ENCODE measurements around the gene ADARB2.
"Not testable (repeated sequence)": the region's sequence is repeated elsewhere in the genome, so short reads cannot be mapped to it uniquely, and the experiment has no call there.

The ADARB2 gene

GRCh38 chr10:1626410-1626809, 110.9 kb downstream of the ADARB2 start:
- Histone ChIP-seq H3K4me1 (no peaks in the 10 kb centered on the region), H3K27me3 (no peaks in the 10 kb centered on the region), H3K36me3 (no peaks in the 10 kb centered on the region), H3K4me3 (ENCODE audit: low read depth, low read length) (no peak overlapping the region), H3K9me3 (no peaks in the 10 kb centered on the region)
- no peak for DNase-seq
- TF ChIP-seq, protein P1, sequence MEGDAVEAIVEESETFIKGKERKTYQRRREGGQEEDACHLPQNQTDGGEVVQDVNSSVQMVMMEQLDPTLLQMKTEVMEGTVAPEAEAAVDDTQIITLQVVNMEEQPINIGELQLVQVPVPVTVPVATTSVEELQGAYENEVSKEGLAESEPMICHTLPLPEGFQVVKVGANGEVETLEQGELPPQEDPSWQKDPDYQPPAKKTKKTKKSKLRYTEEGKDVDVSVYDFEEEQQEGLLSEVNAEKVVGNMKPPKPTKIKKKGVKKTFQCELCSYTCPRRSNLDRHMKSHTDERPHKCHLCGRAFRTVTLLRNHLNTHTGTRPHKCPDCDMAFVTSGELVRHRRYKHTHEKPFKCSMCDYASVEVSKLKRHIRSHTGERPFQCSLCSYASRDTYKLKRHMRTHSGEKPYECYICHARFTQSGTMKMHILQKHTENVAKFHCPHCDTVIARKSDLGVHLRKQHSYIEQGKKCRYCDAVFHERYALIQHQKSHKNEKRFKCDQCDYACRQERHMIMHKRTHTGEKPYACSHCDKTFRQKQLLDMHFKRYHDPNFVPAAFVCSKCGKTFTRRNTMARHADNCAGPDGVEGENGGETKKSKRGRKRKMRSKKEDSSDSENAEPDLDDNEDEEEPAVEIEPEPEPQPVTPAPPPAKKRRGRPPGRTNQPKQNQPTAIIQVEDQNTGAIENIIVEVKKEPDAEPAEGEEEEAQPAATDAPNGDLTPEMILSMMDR (IDR thresholded peaks at IDR 0.05; ENCODE audit: low read depth, low read length), result no peak

DNA sequence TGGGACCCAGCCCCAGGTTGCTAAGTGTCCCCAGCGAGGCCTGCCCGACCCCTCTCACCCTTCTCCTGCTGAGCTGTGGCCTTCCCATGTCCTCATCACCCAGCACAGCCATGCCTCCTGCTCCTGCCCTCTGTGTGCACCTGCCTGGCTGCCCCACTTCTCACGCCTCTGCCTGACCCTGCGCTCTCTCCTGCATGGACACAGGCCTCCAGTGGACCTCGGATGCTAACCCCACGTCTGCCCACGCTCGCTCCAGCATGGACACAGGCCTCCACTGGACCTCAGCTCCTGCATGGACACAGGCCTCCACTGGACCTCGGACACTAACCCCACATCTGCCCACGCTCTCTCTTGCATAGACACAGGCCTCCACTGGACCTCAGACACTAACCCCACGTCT, 111.6 kb downstream of the ADARB2 start:
- no peak for DNase-seq
- TF ChIP-seq, protein P1 (IDR thresholded peaks at IDR 0.05; ENCODE audit: low read depth, low read length), result no peak
- Histone ChIP-seq H3K9me3 (no peaks in the 10 kb centered on the region), H3K4me3 (ENCODE audit: low read depth, low read length) (no peak overlapping the region), H3K36me3 (no peaks in the 10 kb centered on the region), H3K27me3 (no peaks in the 10 kb centered on the region), H3K4me1 (no peaks in the 10 kb centered on the region)

DNA sequence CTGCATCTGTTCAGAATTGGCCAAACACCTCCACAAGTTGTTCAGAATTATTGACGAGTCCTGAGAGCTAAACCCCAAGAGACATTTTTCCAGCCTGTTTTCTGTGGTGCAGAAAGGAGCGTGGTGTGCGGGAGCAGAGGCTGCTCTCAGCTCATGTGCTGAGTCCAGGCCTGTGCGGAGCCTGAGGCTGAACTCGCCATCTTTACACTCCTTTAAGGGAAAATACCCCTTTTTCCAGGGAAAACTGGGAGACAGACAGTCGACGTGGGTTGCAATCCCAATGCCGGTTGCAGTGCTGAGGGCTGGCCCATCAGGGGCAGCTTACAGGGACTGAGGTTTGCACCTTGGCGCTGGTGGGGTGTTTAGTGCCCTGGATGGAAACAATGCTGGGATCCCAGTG, 112.2 kb downstream of the ADARB2 start:
- no peaks in the 10 kb centered on the region for H3K27me3 ChIP-seq
- TF ChIP-seq, protein P1 (IDR thresholded peaks at IDR 0.05; ENCODE audit: low read depth, low read length), result no peak
- no peak for DNase-seq

GRCh38 chr10:1624240-1624639, 113.1 kb downstream of the ADARB2 start:
- Histone ChIP-seq H3K4me1 (no peaks in the 10 kb centered on the region), H3K9me3 (no peaks in the 10 kb centered on the region), H3K4me3 (ENCODE audit: low read depth, low read length) (no peak overlapping the region), H3K27me3 (no peaks in the 10 kb centered on the region), H3K36me3 (no peaks in the 10 kb centered on the region)
- TF ChIP-seq, protein P1 (IDR thresholded peaks at IDR 0.05; ENCODE audit: low read depth, low read length), result no peak
- DNase-seq, result no peak

More for the DNA sequence above, 112.2 kb downstream of the ADARB2 start:
- Histone ChIP-seq H3K36me3 (no peaks in the 10 kb centered on the region), H3K4me1 (no peaks in the 10 kb centered on the region), H3K9me3 (no peaks in the 10 kb centered on the region), H3K4me3 (ENCODE audit: low read depth, low read length) (no peak overlapping the region)

DNA sequence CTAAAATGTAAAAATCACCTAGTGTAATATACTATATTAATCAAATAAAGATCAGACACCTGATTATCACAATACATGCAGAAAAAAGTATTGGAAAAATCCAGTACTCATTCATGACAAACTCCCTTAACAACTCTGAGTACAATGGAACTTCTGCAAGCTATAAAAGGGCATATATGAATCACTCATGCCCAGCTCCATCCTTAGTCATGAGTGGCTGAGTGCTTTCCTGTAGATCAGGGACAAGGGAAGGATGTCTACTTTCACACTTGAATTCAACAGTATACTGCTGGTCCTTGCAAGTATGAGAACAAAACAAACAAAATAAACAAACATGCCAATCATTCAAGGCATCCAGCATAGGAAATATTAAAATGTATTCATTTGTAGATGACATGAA, 116.5 kb downstream of the ADARB2 start:
- Histone ChIP-seq H3K4me3 (ENCODE audit: low read depth, low read length) (no peak overlapping the region), H3K36me3 (no peaks in the 10 kb centered on the region), H3K27me3 (no peaks in the 10 kb centered on the region), H3K9me3 (no peaks in the 10 kb centered on the region), H3K4me1 (no peaks in the 10 kb centered on the region)
- TF ChIP-seq, protein P1 (IDR thresholded peaks at IDR 0.05; ENCODE audit: low read depth, low read length), result no peak
- DNase-seq, result no peak

- not testable (repeated sequence) for H3K27me3 ChIP-seq; H3K36me3 ChIP-seq; H3K4me3 ChIP-seq (ENCODE audit: low read depth, low read length); H3K9me3 ChIP-seq; DNase-seq; H3K4me1 ChIP-seq
Measured at GRCh38 chr10:1617376-1618317, 119.7 kb downstream of the ADARB2 start.

GRCh38 chr10:1616701-1617100, 120.6 kb downstream of the ADARB2 start:
- H3K27me3 ChIP-seq; H3K4me1 ChIP-seq; H3K9me3 ChIP-seq; DNase-seq; H3K4me3 ChIP-seq (ENCODE audit: low read depth, low read length); H3K36me3 ChIP-seq: not testable (repeated sequence)

All from BE2C (cell line).